HepG2 (cell line): Measurements from ENCODE around the gene DIP2C. TPM values are rescaled to one million over a fixed set of nuclear protein-coding genes. Genes with fewer than 3 reads are reported as not detected.

Experiments
- ATAC-seq: fragments of 200-7000 bp; cut with Tn5 transposase; 3 replicates; pipeline ENCODE4 v1.9.1; 2020; ENCODE audit warnings: mild to moderate bottlenecking, moderate library complexity
- BruUV-seq: library from RNA; stranded (reverse); fragments of 400-500 nt; replicated peaks from 2 replicates; lab custom pipeline; 2021; lab: Mats Ljungman, UMichigan
- CTCF ChIA-PET: fragments of 300-600 bp; formaldehyde crosslinking; extraction: SDS; loops from one replicate; lab custom pipeline; 2021; ENCODE audit warnings: low total read pairs, inconsistent platforms, low intra/inter-chr PET ratio; lab: Yijun Ruan, JAX
- POLR2A ChIA-PET: fragments of 350-600 bp; sonication (Branson Sonifier 250); formaldehyde crosslinking; loops from one replicate; lab custom pipeline; 2020; ENCODE audit warnings: antibody characterized with exemption, inconsistent platforms; lab: Yijun Ruan, JAX
- DNase-seq: peaks from one replicate; pipeline ENCODE4 v3.0.0-alpha.2; 2015; ENCODE audit warnings: low spot score
- FAIRE-seq: peaks from 3 replicates; lab custom pipeline; 2011; peaks lifted over from hg19 to GRCh38; lab: Jason Lieb, UNC
- H2AFZ ChIP-seq: one replicate; pipeline ENCODE4 v1.6.1; 2011; ENCODE audit warnings: low read length, inconsistent platforms
- H3K27ac ChIP-seq: fragments of 300-600 bp; 3 replicates; pipeline ENCODE4 v1.8.0; 2011; ENCODE audit warnings: mixed run types, mild to moderate bottlenecking, mixed read lengths, low read length, inconsistent platforms; ENCODE audit not compliant: insufficient read depth; ENCODE audit errors: extremely low read length
- H3K27me3 ChIP-seq, 2 experiments: fragments of 200-600 bp in 1 of 2; 2 replicates in 1 of 2; 3 replicates in 1 of 2; pipeline versions ENCODE4 v1.6.0 to v1.8.0; 2011; ENCODE audit warnings: low read length in 2 of 2, mild to moderate bottlenecking in 2 of 2, moderate library complexity in 2 of 2, inconsistent platforms in 1 of 2; ENCODE audit not compliant: insufficient read depth in 2 of 2, control insufficient read depth in 1 of 2
- H3K36me3 ChIP-seq, 2 experiments: fragments of 200-600 bp in 1 of 2; replicated peaks in 1 of 2; 2 replicates in 1 of 2; 3 replicates in 1 of 2; pipeline versions ENCODE4 v1.5.1 to v1.8.0; 2011; ENCODE audit warnings: low read length in 2 of 2, inconsistent platforms in 1 of 2; ENCODE audit not compliant: insufficient read depth in 2 of 2, control insufficient read depth in 1 of 2
- H3K4me1 ChIP-seq: 2 replicates; pipeline ENCODE4 v1.5.1; 2012; ENCODE audit warnings: low read length, inconsistent platforms; ENCODE audit not compliant: insufficient read depth
- H3K4me2 ChIP-seq: 2 replicates; pipeline ENCODE4 v1.6.0; 2011; ENCODE audit warnings: low read depth, low read length, inconsistent platforms
- H3K4me3 ChIP-seq, 3 experiments: fragments of 200-600 bp in 1 of 3; sonication (generic), shearing (Covaris generic) in 1 of 3; replicated peaks in 1 of 3; 2 replicates each; pipeline ENCODE4 v1.5.1; 2011 to 2016; ENCODE audit warnings: low read length in 3 of 3, inconsistent platforms in 2 of 3, low read depth in 2 of 3, mild to moderate bottlenecking in 2 of 3, control low read depth in 1 of 3, mixed read lengths in 1 of 3; ENCODE audit not compliant: insufficient read depth in 1 of 3
- H3K79me2 ChIP-seq: one replicate; pipeline ENCODE4 v1.6.1; 2011; ENCODE audit warnings: low read length, inconsistent platforms; ENCODE audit not compliant: insufficient read depth
- H3K9ac ChIP-seq: 2 replicates; pipeline ENCODE4 v1.6.0; 2011; ENCODE audit warnings: mild to moderate bottlenecking, low read depth, low read length, inconsistent platforms; ENCODE audit not compliant: insufficient read depth
- H3K9me3 ChIP-seq: 2 replicates; pipeline ENCODE4 v1.5.1; 2012; ENCODE audit warnings: mild to moderate bottlenecking, low read length
- H4K20me1 ChIP-seq: 2 replicates; pipeline ENCODE4 v1.6.0; 2011; ENCODE audit warnings: inconsistent platforms, mild to moderate bottlenecking, low read length, moderate library complexity; ENCODE audit not compliant: insufficient read depth
- CENPX ChIP-seq: sonication (generic); formaldehyde crosslinking; IDR thresholded peaks from 2 replicates; pipeline ENCODE4 v1.9.0; 2021; ENCODE audit warnings: mild to moderate bottlenecking, missing genetic modification reagents, moderate library complexity
- HMG20B ChIP-seq: conservative IDR thresholded peaks from 2 replicates; pipeline ENCODE4 v1.6.1; 2016; ENCODE audit warnings: missing genetic modification reagents, missing compliant biosample characterization
- ISL2 ChIP-seq: sonication (generic); formaldehyde crosslinking; IDR thresholded peaks from 2 replicates; pipeline ENCODE4 v1.5.0; 2020; ENCODE audit warnings: missing genetic modification reagents
- KLF13 ChIP-seq: sonication (generic); formaldehyde crosslinking; IDR thresholded peaks from 2 replicates; pipeline ENCODE4 v1.4.0; 2020; ENCODE audit warnings: mild to moderate bottlenecking, missing genetic modification reagents
- MED13 ChIP-seq: sonication (generic); formaldehyde crosslinking; IDR thresholded peaks from 2 replicates; pipeline ENCODE4 v1.5.0; 2020; ENCODE audit warnings: missing genetic modification reagents
- MTA1 ChIP-seq: sonication (generic); formaldehyde crosslinking; IDR thresholded peaks from 2 replicates; pipeline ENCODE4 v1.4.0; 2020; ENCODE audit warnings: missing genetic modification reagents, mild to moderate bottlenecking, borderline replicate concordance
- MTF1 ChIP-seq: sonication (generic); formaldehyde crosslinking; IDR thresholded peaks from 2 replicates; pipeline ENCODE4 v1.5.0; 2020; ENCODE audit warnings: missing genetic modification reagents
- NAIF1 ChIP-seq: sonication (generic); formaldehyde crosslinking; IDR thresholded peaks from 2 replicates; pipeline ENCODE4 v1.5.0; 2020; ENCODE audit warnings: mild to moderate bottlenecking, missing genetic modification reagents, borderline replicate concordance
- ZBTB42 ChIP-seq: sonication (generic); formaldehyde crosslinking; IDR thresholded peaks from 2 replicates; pipeline ENCODE4 v1.5.0; 2020; ENCODE audit warnings: mild to moderate bottlenecking, missing genetic modification reagents
- ZBTB7A ChIP-seq: sonication (generic); formaldehyde crosslinking; IDR thresholded peaks from 2 replicates; pipeline ENCODE4 v1.8.0; 2022; ENCODE audit warnings: mild to moderate bottlenecking, missing genetic modification reagents
- ZNF335 ChIP-seq: sonication (generic); formaldehyde crosslinking; IDR thresholded peaks from 2 replicates; pipeline ENCODE4 v1.4.0; 2020; ENCODE audit warnings: missing genetic modification reagents
- ZNF354B ChIP-seq: sonication (generic); formaldehyde crosslinking; IDR thresholded peaks from 2 replicates; pipeline ENCODE4 v1.8.0; 2022; ENCODE audit warnings: mild to moderate bottlenecking, missing genetic modification reagents
- ZNF44 ChIP-seq: sonication (generic); formaldehyde crosslinking; IDR thresholded peaks from 2 replicates; pipeline ENCODE4 v1.5.1; 2020; ENCODE audit warnings: mild to moderate bottlenecking, missing genetic modification reagents
- ZNF543 ChIP-seq: sonication (generic); formaldehyde crosslinking; IDR thresholded peaks from 2 replicates; pipeline ENCODE4 v1.4.0; 2020; ENCODE audit warnings: mild to moderate bottlenecking, missing genetic modification reagents
- ZNF7 ChIP-seq: IDR thresholded peaks from 2 replicates; pipeline ENCODE4 v1.6.1; 2016; ENCODE audit warnings: missing biosample characterization, missing genetic modification reagents
- ZNF891 ChIP-seq: sonication (generic); formaldehyde crosslinking; IDR thresholded peaks from 2 replicates; pipeline ENCODE4 v1.5.0; 2020; ENCODE audit warnings: mild to moderate bottlenecking, missing genetic modification reagents
- WGBS: methylation state at CpG from one replicate; pipeline ENCODE4 v1.1.6; 2017; ENCODE audit warnings: low lambda C conversion rate; 5-methylcytosine and 5-hydroxymethylcytosine counted together
- in situ Hi-C: cut with HindIII; loops from 2 replicates; pipeline ENCODE4 v1.10.0; 2017; ENCODE audit warnings: low pct_unique_long_range_greater_than_20kb; ENCODE audit not compliant: extremely low pct_ligation_motif_present
- intact Hi-C: fragments of 100-400 bp; cut with micrococcal nuclease; formaldehyde crosslinking; loops from one replicate; pipeline ENCODE4 v1.10.0; 2022; ENCODE audit not compliant: unreplicated experiment
- polyA plus RNA-seq, 8 experiments: library from polyadenylated mRNA; depleted of rRNA in 3 of 8; stranded (reverse) in 7 of 8; unstranded in 1 of 8; fragments of >200 nt; fragmentation: Illumina TruSeq in 4 of 8; extraction: Trizol in 4 of 8; gene quantifications; 2 replicates each; pipeline versions ENCODE4 v1.2.1 to v1.2.3, GENCODE V29; 2011 to 2016; ENCODE audit warnings: low read depth in 4 of 8, missing spikeins in 1 of 8, mixed read lengths in 1 of 8; ENCODE audit not compliant: insufficient read depth in 1 of 8
- total RNA-seq, 5 experiments: library from RNA; depleted of rRNA; stranded (reverse); fragments of >200 nt; fragmentation: Illumina TruSeq; extraction: Trizol; gene quantifications; 2 replicates each; pipeline ENCODE4 v1.2.3, GENCODE V29; 2016; ENCODE audit warnings: low read depth in 1 of 5
- TF ChIP-seq, protein P1 (sequence below): sonication (generic); formaldehyde crosslinking; IDR thresholded peaks from 2 replicates; pipeline ENCODE4 v1.5.0; 2020; ENCODE audit warnings: mild to moderate bottlenecking, missing genetic modification reagents, borderline replicate concordance
- TF ChIP-seq, protein P2 (sequence below): sonication (generic); formaldehyde crosslinking; IDR thresholded peaks from 2 replicates; pipeline ENCODE4 v1.5.1; 2020; ENCODE audit warnings: missing genetic modification reagents, mild to moderate bottlenecking, borderline replicate concordance

DIP2C gene
- total and polyA plus RNA-seq, 2 of the 13 experiments (the other 11 are each of a cell fraction or from before 2014, with no cell fraction given): 2.2 to 2.7 TPM

DNA sequence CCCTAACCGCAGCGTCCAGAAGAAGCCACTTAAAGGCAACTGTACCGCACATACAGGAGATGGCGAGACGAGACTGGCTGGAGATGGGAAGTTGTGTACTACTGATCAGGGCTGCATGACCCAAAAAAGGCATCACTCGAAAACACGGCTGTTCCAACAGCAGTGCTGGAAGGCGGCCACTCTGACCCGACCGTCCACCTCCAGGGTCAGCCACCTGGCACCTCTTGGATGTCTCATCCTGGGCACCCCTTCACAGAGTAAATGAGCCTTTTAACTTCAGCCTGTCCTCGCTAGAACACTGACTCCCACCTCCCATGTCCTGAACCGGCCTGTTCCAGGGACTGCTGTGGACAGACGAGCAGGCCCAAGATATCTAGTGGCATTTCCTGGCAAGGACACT is 180.7 kb downstream of the DIP2C start (continued):
- TF ChIP-seq ZNF7 (CRISPR knock-in tag) (no peak), MED13 (CRISPR knock-in tag) (no peak), ZNF44 (no peak), ZNF354B (CRISPR knock-in tag) (no peak), NAIF1 (no peak), ZNF891 (CRISPR knock-in tag) (no peak), KLF13 (CRISPR knock-in tag) (no peak)

DNA sequence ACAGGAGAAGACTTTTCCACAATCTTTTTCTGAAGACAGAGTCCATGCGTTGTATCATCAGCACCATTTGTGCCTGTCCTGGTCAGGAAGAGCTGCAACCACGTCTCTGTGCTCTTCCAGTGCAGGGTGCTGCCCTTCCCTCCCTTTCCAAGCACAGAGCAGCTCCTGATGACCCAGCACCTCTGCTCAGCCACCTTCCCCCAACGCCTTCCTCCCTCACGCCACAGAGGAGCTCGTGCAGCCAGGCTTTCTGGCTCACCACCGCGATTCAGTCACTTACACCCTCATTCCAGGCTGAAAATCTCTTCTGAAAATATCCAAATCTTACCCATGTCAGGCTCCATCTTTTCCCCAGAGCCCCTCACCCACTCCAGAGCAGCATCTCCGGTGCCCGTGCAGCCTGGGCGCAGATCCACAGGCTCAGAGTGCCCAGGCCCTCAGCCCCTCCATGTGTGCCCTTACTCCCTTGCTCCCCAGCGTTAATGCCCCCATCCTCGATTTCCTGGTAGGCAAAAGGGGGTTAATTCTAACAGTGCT is 181.5 kb downstream of the DIP2C start:
- in situ Hi-C loops: no loop called here
- Histone ChIP-seq H3K9me3 (no peaks in the 10 kb centered on the region), H3K9ac (no peak overlapping the region), H2AFZ (no peak overlapping the region), H3K79me2 (no peaks in the 10 kb centered on the region), H3K4me2 (no peak overlapping the region), H3K36me3 (no peaks in the 10 kb centered on the region), H3K4me3 (no peak overlapping the region), H3K27ac (no peak overlapping the region), H3K4me1 (peaks cover 9% of the 10 kb centered on the region), H3K27me3 (no peaks in the 10 kb centered on the region), H4K20me1 (no peaks in the 10 kb centered on the region; the same call in 1 of the 2 replicates)
- CTCF ChIA-PET: no interaction called here
- intact Hi-C loops: no loop called here
- DNase-seq (no peak), FAIRE-seq (no peak), ATAC-seq (no peak)
- POLR2A ChIA-PET: no interaction called here
- WGBS: 88% methylated on average over 12 of the region's 12 CpGs
- no TSS peak for BruUV-seq
- TF ChIP-seq CENPX (CRISPR knock-in tag): no peak
- TF ChIP-seq, protein P1, sequence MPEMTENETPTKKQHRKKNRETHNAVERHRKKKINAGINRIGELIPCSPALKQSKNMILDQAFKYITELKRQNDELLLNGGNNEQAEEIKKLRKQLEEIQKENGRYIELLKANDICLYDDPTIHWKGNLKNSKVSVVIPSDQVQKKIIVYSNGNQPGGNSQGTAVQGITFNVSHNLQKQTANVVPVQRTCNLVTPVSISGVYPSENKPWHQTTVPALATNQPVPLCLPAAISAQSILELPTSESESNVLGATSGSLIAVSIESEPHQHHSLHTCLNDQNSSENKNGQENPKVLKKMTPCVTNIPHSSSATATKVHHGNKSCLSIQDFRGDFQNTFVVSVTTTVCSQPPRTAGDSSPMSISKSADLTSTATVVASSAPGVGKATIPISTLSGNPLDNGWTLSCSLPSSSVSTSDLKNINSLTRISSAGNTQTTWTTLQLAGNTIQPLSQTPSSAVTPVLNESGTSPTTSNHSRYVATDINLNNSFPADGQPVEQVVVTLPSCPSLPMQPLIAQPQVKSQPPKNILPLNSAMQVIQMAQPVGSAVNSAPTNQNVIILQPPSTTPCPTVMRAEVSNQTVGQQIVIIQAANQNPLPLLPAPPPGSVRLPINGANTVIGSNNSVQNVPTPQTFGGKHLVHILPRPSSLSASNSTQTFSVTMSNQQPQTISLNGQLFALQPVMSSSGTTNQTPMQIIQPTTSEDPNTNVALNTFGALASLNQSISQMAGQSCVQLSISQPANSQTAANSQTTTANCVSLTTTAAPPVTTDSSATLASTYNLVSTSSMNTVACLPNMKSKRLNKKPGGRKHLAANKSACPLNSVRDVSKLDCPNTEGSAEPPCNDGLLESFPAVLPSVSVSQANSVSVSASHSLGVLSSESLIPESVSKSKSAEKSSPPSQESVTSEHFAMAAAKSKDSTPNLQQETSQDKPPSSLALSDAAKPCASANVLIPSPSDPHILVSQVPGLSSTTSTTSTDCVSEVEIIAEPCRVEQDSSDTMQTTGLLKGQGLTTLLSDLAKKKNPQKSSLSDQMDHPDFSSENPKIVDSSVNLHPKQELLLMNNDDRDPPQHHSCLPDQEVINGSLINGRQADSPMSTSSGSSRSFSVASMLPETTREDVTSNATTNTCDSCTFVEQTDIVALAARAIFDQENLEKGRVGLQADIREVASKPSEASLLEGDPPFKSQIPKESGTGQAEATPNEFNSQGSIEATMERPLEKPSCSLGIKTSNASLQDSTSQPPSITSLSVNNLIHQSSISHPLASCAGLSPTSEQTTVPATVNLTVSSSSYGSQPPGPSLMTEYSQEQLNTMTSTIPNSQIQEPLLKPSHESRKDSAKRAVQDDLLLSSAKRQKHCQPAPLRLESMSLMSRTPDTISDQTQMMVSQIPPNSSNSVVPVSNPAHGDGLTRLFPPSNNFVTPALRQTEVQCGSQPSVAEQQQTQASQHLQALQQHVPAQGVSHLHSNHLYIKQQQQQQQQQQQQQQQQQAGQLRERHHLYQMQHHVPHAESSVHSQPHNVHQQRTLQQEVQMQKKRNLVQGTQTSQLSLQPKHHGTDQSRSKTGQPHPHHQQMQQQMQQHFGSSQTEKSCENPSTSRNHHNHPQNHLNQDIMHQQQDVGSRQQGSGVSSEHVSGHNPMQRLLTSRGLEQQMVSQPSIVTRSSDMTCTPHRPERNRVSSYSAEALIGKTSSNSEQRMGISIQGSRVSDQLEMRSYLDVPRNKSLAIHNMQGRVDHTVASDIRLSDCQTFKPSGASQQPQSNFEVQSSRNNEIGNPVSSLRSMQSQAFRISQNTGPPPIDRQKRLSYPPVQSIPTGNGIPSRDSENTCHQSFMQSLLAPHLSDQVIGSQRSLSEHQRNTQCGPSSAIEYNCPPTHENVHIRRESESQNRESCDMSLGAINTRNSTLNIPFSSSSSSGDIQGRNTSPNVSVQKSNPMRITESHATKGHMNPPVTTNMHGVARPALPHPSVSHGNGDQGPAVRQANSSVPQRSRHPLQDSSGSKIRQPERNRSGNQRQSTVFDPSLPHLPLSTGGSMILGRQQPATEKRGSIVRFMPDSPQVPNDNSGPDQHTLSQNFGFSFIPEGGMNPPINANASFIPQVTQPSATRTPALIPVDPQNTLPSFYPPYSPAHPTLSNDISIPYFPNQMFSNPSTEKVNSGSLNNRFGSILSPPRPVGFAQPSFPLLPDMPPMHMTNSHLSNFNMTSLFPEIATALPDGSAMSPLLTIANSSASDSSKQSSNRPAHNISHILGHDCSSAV (CRISPR knock-in tag): no peak
- TF ChIP-seq HMG20B (CRISPR knock-in tag): no peak
- no peak for TF ChIP-seq MTF1 (CRISPR knock-in tag)
- no peak for TF ChIP-seq ZBTB42 (CRISPR knock-in tag)
- TF ChIP-seq ISL2 (CRISPR knock-in tag): no peak
- TF ChIP-seq ZNF335 (CRISPR knock-in tag): no peak
- TF ChIP-seq ZNF891 (CRISPR knock-in tag): no peak
- TF ChIP-seq MTA1 (CRISPR knock-in tag): no peak
- TF ChIP-seq, protein P2, sequence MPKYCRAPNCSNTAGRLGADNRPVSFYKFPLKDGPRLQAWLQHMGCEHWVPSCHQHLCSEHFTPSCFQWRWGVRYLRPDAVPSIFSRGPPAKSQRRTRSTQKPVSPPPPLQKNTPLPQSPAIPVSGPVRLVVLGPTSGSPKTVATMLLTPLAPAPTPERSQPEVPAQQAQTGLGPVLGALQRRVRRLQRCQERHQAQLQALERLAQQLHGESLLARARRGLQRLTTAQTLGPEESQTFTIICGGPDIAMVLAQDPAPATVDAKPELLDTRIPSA (CRISPR knock-in tag): no peak
- TF ChIP-seq ZNF543 (CRISPR knock-in tag): no peak
- no peak for TF ChIP-seq ZBTB7A (CRISPR knock-in tag)
